Lower lobe of right lung (tissue), 2 donors: ENCODE measurements around the gene PDK2. TPM values are rescaled to one million over a fixed set of nuclear protein-coding genes. Genes with fewer than 3 reads are reported as not detected.
A peak's percentile ranks its signal among the peaks of the same experiment; 100 is the strongest.
"Not testable (repeated sequence)": the region's sequence is repeated elsewhere in the genome, so short reads cannot be mapped to it uniquely, and the experiment has no call there.

ENCODE experiments used
- ATAC-seq, 2 donors: fragments of 200-7000 bp; cut with Tn5 transposase; one replicate each; pipeline ENCODE4 v1.9.1; 2020 to 2022; ENCODE audit warnings: mild to moderate bottlenecking in 2 of 2, moderate library complexity in 2 of 2
- DNase-seq: peaks from one replicate; pipeline ENCODE4 v3.0.0-alpha.2; 2020
- H3K27ac ChIP-seq: fragments of 200-600 bp; one replicate; pipeline ENCODE4 v1.8.0; 2022
- H3K27me3 ChIP-seq: fragments of 200-600 bp; one replicate; pipeline ENCODE4 v1.8.0; 2022; ENCODE audit warnings: low read depth
- H3K36me3 ChIP-seq: fragments of 200-600 bp; one replicate; pipeline ENCODE4 v1.8.0; 2022; ENCODE audit warnings: mild to moderate bottlenecking
- H3K4me1 ChIP-seq: fragments of 200-600 bp; one replicate; pipeline ENCODE4 v1.8.0; 2022
- H3K4me3 ChIP-seq: fragments of 200-600 bp; one replicate; pipeline ENCODE4 v1.8.0; 2022; ENCODE audit warnings: mild to moderate bottlenecking
- H3K9me3 ChIP-seq: fragments of 200-600 bp; one replicate; pipeline ENCODE4 v1.8.0; 2022
- CTCF ChIP-seq: fragments of 200-600 bp; IDR thresholded peaks from one replicate; pipeline ENCODE4 v1.8.0; 2022; ENCODE audit warnings: antibody characterized with exemption, mild to moderate bottlenecking
- intact Hi-C: fragments of 100-400 bp; cut with DNase I; formaldehyde crosslinking; loops from one replicate; pipeline ENCODE4 v1.11.0; 2022
- total RNA-seq: library from RNA; stranded (reverse); fragmentation: NEBNext Ultra II Directional; extraction: Animal tissue kit (Norgen Biotek cat#: 25700); gene quantifications from one replicate; pipeline ENCODE4 v1.2.1, GENCODE V29; 2021
- donor health status: DM: no; HTN: yes; CAD: no; lungs with severe emphysema.

PDK2 gene
- total RNA-seq, 1 donor from 2014 or later = 35.7 TPM

- ATAC-seq = no peak
- H3K9me3 ChIP-seq = no peaks in the 10 kb centered on the region
- peak overlapping the region; percentile 89 for H3K4me3 ChIP-seq
- H3K27ac ChIP-seq = peak overlapping the region; percentile 96
- no peaks in the 10 kb centered on the region for H3K27me3 ChIP-seq
- intact Hi-C loops = no loop called here
- no peak for DNase-seq
- no peak for TF ChIP-seq CTCF
- no peaks in the 10 kb centered on the region for H3K36me3 ChIP-seq
- H3K4me1 ChIP-seq = peaks cover 84% of the 10 kb centered on the region
These were observed 35.9 kb upstream of the PDK2 start for GRCh38 chr17:50059256-50059655.

GRCh38 chr17:50059759-50060273 is 35.3 kb upstream of the PDK2 start:
- TF ChIP-seq CTCF = no peak

GRCh38 chr17:50060951-50061712 is 34.0 kb upstream of the PDK2 start:
- ATAC-seq (peak; percentile 74 to 83), DNase-seq (peak; percentile 91)
- TF ChIP-seq CTCF = no peak
- Histone ChIP-seq H3K27me3 (no peaks in the 10 kb centered on the region), H3K36me3 (peaks cover 6% of the 10 kb centered on the region), H3K4me1 (peaks cover 82% of the 10 kb centered on the region), H3K27ac (peak overlapping the region; percentile 96), H3K4me3 (peak overlapping the region; percentile 3), H3K9me3 (no peaks in the 10 kb centered on the region)
- intact Hi-C loops = no loop called here

More at GRCh38 chr17:50059759-50060273, 35.3 kb upstream of the PDK2 start:
- Histone ChIP-seq H3K36me3 (no peaks in the 10 kb centered on the region), H3K4me1 (peaks cover 84% of the 10 kb centered on the region), H3K4me3 (peak overlapping the region; percentile 89), H3K27me3 (no peaks in the 10 kb centered on the region), H3K9me3 (no peaks in the 10 kb centered on the region), H3K27ac (peak overlapping the region; percentile 96)
- ATAC-seq (no peak), DNase-seq (no peak)
- intact Hi-C loops = no loop called here

- intact Hi-C loops, H3K36me3 ChIP-seq, DNase-seq, H3K9me3 ChIP-seq, H3K27me3 ChIP-seq, ATAC-seq: not testable (repeated sequence)
- peak overlapping the region; percentile 3 for H3K4me3 ChIP-seq
- H3K4me1 ChIP-seq = peaks cover 82% of the 10 kb centered on the region
- peak overlapping the region; percentile 96 for H3K27ac ChIP-seq
These were observed 33.5 kb upstream of the PDK2 start for GRCh38 chr17:50061713-50062045.

GRCh38 chr17:50062293-50063243 is 32.6 kb upstream of the PDK2 start:
- ATAC-seq (peak; percentile 88 to 93), DNase-seq (peak; percentile 94)
- peaks cover 16% of the 10 kb centered on the region for H3K36me3 ChIP-seq
- no peak for TF ChIP-seq CTCF
- H3K27me3 ChIP-seq = no peaks in the 10 kb centered on the region
- peaks cover 78% of the 10 kb centered on the region for H3K4me1 ChIP-seq
- intact Hi-C loops = no loop called here
- no peaks in the 10 kb centered on the region for H3K9me3 ChIP-seq
- H3K4me3 ChIP-seq = no peak overlapping the region
- H3K27ac ChIP-seq = peak overlapping the region; percentile 96
